ENCODE measurements around the gene UBE2F. TPM values are rescaled to one million over a fixed set of nuclear protein-coding genes. Genes with fewer than 3 reads are reported as not detected.

UBE2F gene
- total and polyA plus RNA-seq, 9 of the 15 experiments (the other 6 are each of a cell fraction or from before 2014, with no cell fraction given): 18.1 to 88.1 (median 53.0) TPM

DNA sequence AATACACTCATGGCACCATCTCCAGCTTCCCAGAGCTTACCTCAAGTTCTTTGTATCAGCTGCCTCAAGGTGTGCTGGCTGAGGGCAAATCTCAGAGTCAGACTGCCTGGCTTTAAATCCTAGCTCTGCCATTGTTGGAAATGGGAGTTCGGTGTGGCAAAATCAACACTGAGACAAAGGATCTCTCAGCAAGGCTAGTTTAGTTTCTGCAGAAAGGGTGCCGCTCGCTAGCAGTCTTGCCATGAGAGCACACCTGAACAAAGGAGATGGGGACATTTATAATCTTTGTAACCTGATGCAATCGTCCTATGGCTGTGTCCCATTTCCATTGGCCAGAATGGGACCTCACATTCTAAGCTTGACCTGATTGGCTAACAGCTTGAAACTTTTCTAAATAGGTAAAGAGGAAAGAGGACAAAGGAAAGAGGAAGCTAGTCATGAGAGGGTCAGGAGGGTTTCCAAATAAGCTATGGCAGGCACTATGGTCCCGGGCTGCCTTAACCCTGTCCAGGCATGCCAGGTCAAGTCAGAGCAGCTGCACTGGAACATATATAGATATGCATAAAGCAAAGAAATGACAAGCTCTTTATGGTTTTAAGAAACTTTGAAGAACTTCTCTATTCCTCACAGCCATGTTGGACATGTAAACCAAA, 4.3 kb upstream of the UBE2F start (continued):
- TF ChIP-seq, protein P1, sequence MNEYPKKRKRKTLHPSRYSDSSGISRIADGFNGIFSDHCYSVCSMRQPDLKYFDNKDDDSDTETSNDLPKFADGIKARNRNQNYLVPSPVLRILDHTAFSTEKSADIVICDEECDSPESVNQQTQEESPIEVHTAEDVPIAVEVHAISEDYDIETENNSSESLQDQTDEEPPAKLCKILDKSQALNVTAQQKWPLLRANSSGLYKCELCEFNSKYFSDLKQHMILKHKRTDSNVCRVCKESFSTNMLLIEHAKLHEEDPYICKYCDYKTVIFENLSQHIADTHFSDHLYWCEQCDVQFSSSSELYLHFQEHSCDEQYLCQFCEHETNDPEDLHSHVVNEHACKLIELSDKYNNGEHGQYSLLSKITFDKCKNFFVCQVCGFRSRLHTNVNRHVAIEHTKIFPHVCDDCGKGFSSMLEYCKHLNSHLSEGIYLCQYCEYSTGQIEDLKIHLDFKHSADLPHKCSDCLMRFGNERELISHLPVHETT (CRISPR knock-in tag; conservative IDR thresholded peaks at IDR 0.05 in 1 of 2, IDR thresholded peaks at IDR 0.05 in 1 of 2): no peak
- no peak for TF ChIP-seq SMARCA5 (IDR thresholded peaks at IDR 0.05)
- no peak for TF ChIP-seq ZNF57 (CRISPR knock-in tag; IDR thresholded peaks at IDR 0.05)
- TF ChIP-seq BCOR (IDR thresholded peaks at IDR 0.05): no peak
- TF ChIP-seq ARNT (IDR thresholded peaks at IDR 0.05): peak in 1 of 2 experiments; percentile 46; a peak in 1 of 4 replicates
- no peak for TF ChIP-seq TCF7L2 (IDR thresholded peaks at IDR 0.05; ENCODE audit: low read depth, low read length)
- no peak for TF ChIP-seq OTX1 (CRISPR knock-in tag; IDR thresholded peaks at IDR 0.05)
- no peak for TF ChIP-seq STAG1 (CRISPR knock-in tag; IDR thresholded peaks at IDR 0.05; ENCODE audit: borderline replicate concordance)
- no peak for TF ChIP-seq MBD2 (IDR thresholded peaks at IDR 0.05; ENCODE audit: borderline replicate concordance, low read depth)
- no peak for TF ChIP-seq MTA2 (IDR thresholded peaks at IDR 0.05; ENCODE audit: low read depth)
- TF ChIP-seq NCOR1 (IDR thresholded peaks at IDR 0.05): no peak
- no peak for TF ChIP-seq BRD4 (IDR thresholded peaks at IDR 0.05)
- no peak for TF ChIP-seq SETDB1 (IDR thresholded peaks at IDR 0.05; ENCODE audit: low read length)
- no peak for TF ChIP-seq HNRNPH1 (optimal IDR thresholded peaks at IDR 0.05; ENCODE audit: low read depth, low read length)
- TF ChIP-seq, protein P2, sequence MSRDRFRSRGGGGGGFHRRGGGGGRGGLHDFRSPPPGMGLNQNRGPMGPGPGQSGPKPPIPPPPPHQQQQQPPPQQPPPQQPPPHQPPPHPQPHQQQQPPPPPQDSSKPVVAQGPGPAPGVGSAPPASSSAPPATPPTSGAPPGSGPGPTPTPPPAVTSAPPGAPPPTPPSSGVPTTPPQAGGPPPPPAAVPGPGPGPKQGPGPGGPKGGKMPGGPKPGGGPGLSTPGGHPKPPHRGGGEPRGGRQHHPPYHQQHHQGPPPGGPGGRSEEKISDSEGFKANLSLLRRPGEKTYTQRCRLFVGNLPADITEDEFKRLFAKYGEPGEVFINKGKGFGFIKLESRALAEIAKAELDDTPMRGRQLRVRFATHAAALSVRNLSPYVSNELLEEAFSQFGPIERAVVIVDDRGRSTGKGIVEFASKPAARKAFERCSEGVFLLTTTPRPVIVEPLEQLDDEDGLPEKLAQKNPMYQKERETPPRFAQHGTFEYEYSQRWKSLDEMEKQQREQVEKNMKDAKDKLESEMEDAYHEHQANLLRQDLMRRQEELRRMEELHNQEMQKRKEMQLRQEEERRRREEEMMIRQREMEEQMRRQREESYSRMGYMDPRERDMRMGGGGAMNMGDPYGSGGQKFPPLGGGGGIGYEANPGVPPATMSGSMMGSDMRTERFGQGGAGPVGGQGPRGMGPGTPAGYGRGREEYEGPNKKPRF (IDR thresholded peaks at IDR 0.05; ENCODE audit: low read depth, low read length): no peak
- TF ChIP-seq, protein P3, sequence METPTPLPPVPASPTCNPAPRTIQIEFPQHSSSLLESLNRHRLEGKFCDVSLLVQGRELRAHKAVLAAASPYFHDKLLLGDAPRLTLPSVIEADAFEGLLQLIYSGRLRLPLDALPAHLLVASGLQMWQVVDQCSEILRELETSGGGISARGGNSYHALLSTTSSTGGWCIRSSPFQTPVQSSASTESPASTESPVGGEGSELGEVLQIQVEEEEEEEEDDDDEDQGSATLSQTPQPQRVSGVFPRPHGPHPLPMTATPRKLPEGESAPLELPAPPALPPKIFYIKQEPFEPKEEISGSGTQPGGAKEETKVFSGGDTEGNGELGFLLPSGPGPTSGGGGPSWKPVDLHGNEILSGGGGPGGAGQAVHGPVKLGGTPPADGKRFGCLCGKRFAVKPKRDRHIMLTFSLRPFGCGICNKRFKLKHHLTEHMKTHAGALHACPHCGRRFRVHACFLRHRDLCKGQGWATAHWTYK (CRISPR knock-in tag; IDR thresholded peaks at IDR 0.05): no peak
- no peak for TF ChIP-seq NUFIP1 (IDR thresholded peaks at IDR 0.05; ENCODE audit: partially characterized antibody)
- TF ChIP-seq BMI1 (IDR thresholded peaks at IDR 0.05; ENCODE audit: low read length): no peak
- peak; percentile 83 for TF ChIP-seq ZEB2 (IDR thresholded peaks at IDR 0.05)
- TF ChIP-seq, protein P4, sequence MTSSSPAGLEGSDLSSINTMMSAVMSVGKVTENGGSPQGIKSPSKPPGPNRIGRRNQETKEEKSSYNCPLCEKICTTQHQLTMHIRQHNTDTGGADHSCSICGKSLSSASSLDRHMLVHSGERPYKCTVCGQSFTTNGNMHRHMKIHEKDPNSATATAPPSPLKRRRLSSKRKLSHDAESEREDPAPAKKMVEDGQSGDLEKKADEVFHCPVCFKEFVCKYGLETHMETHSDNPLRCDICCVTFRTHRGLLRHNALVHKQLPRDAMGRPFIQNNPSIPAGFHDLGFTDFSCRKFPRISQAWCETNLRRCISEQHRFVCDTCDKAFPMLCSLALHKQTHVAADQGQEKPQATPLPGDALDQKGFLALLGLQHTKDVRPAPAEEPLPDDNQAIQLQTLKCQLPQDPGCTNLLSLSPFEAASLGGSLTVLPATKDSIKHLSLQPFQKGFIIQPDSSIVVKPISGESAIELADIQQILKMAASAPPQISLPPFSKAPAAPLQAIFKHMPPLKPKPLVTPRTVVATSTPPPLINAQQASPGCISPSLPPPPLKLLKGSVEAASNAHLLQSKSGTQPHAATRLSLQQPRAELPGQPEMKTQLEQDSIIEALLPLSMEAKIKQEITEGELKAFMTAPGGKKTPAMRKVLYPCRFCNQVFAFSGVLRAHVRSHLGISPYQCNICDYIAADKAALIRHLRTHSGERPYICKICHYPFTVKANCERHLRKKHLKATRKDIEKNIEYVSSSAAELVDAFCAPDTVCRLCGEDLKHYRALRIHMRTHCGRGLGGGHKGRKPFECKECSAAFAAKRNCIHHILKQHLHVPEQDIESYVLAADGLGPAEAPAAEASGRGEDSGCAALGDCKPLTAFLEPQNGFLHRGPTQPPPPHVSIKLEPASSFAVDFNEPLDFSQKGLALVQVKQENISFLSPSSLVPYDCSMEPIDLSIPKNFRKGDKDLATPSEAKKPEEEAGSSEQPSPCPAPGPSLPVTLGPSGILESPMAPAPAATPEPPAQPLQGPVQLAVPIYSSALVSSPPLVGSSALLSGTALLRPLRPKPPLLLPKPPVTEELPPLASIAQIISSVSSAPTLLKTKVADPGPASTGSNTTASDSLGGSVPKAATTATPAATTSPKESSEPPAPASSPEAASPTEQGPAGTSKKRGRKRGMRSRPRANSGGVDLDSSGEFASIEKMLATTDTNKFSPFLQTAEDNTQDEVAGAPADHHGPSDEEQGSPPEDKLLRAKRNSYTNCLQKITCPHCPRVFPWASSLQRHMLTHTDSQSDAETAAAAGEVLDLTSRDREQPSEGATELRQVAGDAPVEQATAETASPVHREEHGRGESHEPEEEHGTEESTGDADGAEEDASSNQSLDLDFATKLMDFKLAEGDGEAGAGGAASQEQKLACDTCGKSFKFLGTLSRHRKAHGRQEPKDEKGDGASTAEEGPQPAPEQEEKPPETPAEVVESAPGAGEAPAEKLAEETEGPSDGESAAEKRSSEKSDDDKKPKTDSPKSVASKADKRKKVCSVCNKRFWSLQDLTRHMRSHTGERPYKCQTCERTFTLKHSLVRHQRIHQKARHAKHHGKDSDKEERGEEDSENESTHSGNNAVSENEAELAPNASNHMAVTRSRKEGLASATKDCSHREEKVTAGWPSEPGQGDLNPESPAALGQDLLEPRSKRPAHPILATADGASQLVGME (CRISPR knock-in tag; IDR thresholded peaks at IDR 0.05): no peak

Data from K562 (cell line).